ENCODE measurements around the gene ERICH4. TPM values are rescaled to one million over a fixed set of nuclear protein-coding genes. Genes with fewer than 3 reads are reported as not detected.
A peak's percentile ranks its signal among the peaks of the same experiment; 100 is the strongest.

Gene ERICH4
- total RNA-seq, 4 donors from 2014 or later: not detected

DNA sequence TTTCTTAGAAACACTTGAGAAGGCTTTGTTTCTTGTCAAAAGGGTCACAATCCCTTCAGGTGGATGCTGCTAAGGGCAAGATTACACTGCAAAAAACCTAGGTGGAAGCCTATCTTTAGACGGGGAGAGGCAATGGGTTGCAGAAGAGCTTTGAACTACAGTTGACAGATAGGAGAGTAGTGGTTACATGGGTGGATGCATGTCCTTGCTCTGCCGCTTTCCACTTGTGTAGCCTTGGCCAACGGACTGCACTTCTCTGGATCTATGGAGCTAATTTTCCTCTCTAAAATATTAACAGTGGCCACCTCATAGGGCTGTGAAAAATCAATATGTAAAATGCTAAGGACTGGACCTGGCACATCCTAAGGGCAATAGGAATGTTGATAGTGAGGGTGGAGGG lies 44.4 kb upstream of the ERICH4 start:
- Histone ChIP-seq H3K9me3 (no peaks in the 10 kb centered on the region), H3K4me1 (peaks cover 37% of the 10 kb centered on the region), H3K4me3 (peak overlapping the region; percentile 96), H3K27me3 (no peaks in the 10 kb centered on the region), H3K27ac (no peak overlapping the region), H3K36me3 (peaks cover 5% of the 10 kb centered on the region)
- TF ChIP-seq EP300 (IDR thresholded peaks at IDR 0.05): no peak
- TF ChIP-seq POLR2A (IDR thresholded peaks at IDR 0.05): no peak
- TF ChIP-seq, protein P1, sequence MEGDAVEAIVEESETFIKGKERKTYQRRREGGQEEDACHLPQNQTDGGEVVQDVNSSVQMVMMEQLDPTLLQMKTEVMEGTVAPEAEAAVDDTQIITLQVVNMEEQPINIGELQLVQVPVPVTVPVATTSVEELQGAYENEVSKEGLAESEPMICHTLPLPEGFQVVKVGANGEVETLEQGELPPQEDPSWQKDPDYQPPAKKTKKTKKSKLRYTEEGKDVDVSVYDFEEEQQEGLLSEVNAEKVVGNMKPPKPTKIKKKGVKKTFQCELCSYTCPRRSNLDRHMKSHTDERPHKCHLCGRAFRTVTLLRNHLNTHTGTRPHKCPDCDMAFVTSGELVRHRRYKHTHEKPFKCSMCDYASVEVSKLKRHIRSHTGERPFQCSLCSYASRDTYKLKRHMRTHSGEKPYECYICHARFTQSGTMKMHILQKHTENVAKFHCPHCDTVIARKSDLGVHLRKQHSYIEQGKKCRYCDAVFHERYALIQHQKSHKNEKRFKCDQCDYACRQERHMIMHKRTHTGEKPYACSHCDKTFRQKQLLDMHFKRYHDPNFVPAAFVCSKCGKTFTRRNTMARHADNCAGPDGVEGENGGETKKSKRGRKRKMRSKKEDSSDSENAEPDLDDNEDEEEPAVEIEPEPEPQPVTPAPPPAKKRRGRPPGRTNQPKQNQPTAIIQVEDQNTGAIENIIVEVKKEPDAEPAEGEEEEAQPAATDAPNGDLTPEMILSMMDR (IDR thresholded peaks at IDR 0.05): no peak
- TF ChIP-seq POLR2AphosphoS5 (IDR thresholded peaks at IDR 0.05): no peak
- DNase-seq (ENCODE audit: low spot score in 2 of 2): no peak
- WGBS: 65% methylated on average over 3 of the region's 3 CpGs

DNA sequence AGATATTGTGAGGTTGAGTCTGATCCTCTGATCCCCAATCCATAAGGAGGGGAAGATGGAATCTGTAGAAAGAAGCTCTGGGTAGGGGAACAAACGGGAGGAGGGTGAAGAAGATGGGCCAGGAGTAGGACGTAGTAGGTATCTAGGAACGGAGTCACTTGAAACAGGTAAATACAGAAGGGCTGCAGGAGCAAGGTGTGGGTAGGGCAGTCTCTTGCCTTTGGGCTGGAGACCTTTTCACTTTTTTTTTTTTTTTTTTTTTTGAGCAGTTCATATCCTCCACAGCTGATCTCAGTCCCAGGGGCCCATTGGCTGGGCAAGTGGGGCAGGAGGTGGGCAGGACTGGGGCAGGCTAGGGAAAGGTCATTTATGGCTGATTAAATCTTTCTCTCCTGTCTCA lies 43.9 kb upstream of the ERICH4 start:
- no peak for TF ChIP-seq POLR2A (IDR thresholded peaks at IDR 0.05)
- TF ChIP-seq POLR2AphosphoS5 (IDR thresholded peaks at IDR 0.05): no peak
- TF ChIP-seq, protein P1 (IDR thresholded peaks at IDR 0.05): no peak
- no peak for TF ChIP-seq EP300 (IDR thresholded peaks at IDR 0.05)
- Histone ChIP-seq H3K4me1 (peaks cover 37% of the 10 kb centered on the region), H3K27ac (no peak overlapping the region), H3K4me3 (peak overlapping the region; percentile 96), H3K36me3 (peaks cover 5% of the 10 kb centered on the region), H3K27me3 (no peaks in the 10 kb centered on the region), H3K9me3 (no peaks in the 10 kb centered on the region)
- WGBS: 78% methylated on average over 3 of the region's 3 CpGs
- DNase-seq (ENCODE audit: low spot score in 2 of 2): no peak

DNA sequence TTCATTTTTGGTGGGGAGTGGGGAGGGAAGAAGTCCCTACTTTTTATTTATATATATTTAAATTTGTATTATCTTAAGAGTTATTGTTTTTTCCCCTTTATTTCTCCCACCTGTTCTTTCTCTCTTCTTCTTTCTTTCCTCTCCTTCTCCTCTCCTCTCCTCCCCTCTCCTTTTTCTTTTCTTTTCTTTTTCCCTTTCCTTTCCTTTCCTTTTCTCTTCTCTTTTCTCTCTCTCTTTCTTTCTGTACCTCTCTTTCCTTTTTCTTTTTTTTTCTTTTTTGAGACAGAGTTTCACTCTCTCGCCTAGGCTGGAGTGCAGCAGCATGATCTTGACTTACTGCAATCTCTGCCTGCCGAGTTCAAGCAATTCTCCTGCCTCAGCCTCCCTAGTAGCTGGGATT lies 43.4 kb upstream of the ERICH4 start:
- DNase-seq (ENCODE audit: low spot score in 2 of 2): no peak
- H3K27me3 ChIP-seq: no peaks in the 10 kb centered on the region
- H3K4me3 ChIP-seq: no peak overlapping the region
- H3K27ac ChIP-seq: no peak overlapping the region
- no peaks in the 10 kb centered on the region for H3K9me3 ChIP-seq
- H3K4me1 ChIP-seq: peaks cover 37% of the 10 kb centered on the region
- TF ChIP-seq, protein P1 (IDR thresholded peaks at IDR 0.05): no peak
- TF ChIP-seq POLR2AphosphoS5 (IDR thresholded peaks at IDR 0.05) (no peak), EP300 (IDR thresholded peaks at IDR 0.05) (no peak), POLR2A (IDR thresholded peaks at IDR 0.05) (no peak)
- 93% methylated on average over 2 of the region's 2 CpGs for WGBS
- peaks cover 5% of the 10 kb centered on the region for H3K36me3 ChIP-seq

DNA sequence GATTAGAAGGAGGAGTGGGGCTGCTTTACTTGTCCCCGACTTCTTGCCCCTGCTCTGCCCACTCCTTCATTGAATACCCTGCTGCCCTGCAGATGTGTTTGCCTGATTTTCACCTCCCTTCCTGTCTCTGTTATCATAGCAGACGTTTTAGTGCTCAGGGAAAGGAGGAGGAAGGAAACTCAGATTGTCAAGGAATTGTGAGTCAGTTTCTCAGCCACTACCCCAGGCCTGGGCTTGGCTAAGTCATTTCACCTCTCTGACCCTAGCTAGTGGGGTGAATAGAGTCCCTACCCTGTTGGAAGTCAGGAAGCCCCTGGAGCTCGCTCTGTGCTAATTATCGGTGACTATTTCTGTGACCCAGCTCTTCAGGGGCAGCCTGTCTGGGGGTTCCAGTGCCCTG lies 41.5 kb upstream of the ERICH4 start:
- Histone ChIP-seq H3K4me1 (peaks cover 38% of the 10 kb centered on the region), H3K4me3 (no peak overlapping the region), H3K9me3 (no peaks in the 10 kb centered on the region), H3K36me3 (peaks cover 5% of the 10 kb centered on the region), H3K27me3 (no peaks in the 10 kb centered on the region), H3K27ac (no peak overlapping the region)
- 73% methylated on average over 4 of the region's 4 CpGs for WGBS
- DNase-seq (ENCODE audit: low spot score in 2 of 2): no peak
- no peak for TF ChIP-seq POLR2AphosphoS5 (IDR thresholded peaks at IDR 0.05)
- TF ChIP-seq, protein P1 (IDR thresholded peaks at IDR 0.05): no peak
- no peak for TF ChIP-seq POLR2A (IDR thresholded peaks at IDR 0.05)
- no peak for TF ChIP-seq EP300 (IDR thresholded peaks at IDR 0.05)

DNA sequence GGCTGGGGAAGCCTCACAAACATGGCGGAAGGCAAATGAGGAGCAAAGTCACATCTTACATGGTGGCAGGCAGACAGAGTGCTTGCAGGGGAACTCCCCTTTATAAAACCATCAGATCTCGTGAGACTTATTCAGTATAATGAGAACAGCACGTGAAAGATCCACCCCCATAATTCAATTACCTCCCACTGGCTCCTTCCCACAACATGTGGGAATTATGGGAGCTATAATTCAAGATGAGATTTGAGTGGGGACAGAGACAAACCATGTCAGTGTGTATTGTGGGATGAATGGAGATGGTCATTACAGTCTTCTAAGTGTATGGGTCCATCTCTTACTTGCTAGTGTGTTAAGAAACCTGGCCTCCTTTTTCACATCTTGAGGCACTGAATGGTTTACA lies 40.9 kb upstream of the ERICH4 start:
- Histone ChIP-seq H3K36me3 (peaks cover 5% of the 10 kb centered on the region), H3K9me3 (no peaks in the 10 kb centered on the region), H3K4me3 (no peak overlapping the region), H3K27ac (no peak overlapping the region), H3K27me3 (no peaks in the 10 kb centered on the region), H3K4me1 (peaks cover 33% of the 10 kb centered on the region)
- 60% methylated on average over 3 of the region's 3 CpGs for WGBS
- TF ChIP-seq EP300 (IDR thresholded peaks at IDR 0.05) (no peak), POLR2AphosphoS5 (IDR thresholded peaks at IDR 0.05) (no peak), POLR2A (IDR thresholded peaks at IDR 0.05) (no peak)
- TF ChIP-seq, protein P1 (IDR thresholded peaks at IDR 0.05): no peak
- DNase-seq (ENCODE audit: low spot score in 2 of 2): no peak

Measured in suprapubic skin (tissue), 4 donors.